ENCODE data around the gene ANKRD35.
"Not testable (repeated sequence)": the region's sequence is repeated elsewhere in the genome, so short reads cannot be mapped to it uniquely, and the experiment has no call there.

The ANKRD35 gene

DNA sequence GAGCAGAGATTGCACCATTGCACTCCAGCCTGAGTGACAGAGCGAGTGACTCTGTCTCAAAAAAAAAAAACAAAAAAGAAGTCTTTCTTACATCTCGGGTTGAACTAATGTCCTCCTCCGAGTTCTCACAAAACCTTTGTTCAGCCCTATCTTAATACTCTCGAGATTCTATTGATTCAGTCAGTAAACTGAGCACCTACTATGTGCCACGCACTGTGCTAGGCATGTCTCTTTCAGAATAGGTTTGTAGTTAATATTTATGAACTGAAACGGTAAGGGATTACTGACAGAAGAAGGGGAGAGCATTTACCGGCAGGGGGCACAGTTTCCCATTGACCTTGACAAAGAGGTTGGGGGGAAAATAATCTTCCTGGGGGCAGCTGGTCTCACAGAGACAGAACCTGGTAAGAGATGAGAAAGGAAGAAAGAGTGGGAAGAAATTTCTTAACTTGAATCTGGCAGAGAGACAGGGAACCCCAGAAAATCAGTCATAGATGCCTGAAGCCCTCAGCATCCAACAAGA is 30.2 kb downstream of the ANKRD35 start:
- no peak for DNase-seq

DNA sequence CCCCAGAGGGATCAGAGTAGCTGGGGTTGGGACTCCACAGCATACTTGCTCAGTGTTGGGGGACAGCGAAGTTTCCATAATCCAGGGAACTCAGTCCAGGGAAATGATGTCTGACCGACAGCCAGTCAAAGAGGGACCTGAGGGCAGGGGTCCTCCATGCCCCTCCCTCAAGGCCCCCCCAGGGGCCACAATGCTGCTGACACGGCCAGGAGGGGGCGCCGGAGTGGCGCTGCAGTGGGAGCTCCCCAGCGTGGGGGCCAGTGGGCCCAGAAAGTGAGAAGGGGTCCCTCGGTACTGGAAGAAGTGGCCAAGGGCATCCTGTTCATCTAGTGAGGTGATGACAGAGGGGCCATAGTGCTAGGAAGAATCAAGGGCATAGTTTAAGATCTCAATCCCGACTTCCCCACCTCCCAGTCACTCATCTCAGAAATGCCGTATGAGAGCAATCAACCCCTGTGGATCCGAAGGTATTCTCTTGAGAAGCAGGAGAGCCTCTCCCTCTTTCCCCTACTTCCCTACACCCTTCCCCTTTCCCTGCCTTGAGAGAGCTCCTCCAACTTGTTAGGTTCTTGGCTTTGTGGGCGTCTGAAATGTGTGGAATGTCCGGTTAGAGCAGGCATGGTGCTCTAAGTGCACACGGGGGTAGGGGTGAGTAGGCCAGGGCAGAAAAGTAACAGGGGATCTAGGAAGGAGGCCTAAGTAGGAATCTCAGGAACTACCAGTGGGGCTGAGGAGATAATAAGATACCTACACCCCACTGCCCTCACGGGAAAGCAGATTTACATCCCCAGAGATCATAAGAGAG is 36.1 kb downstream of the ANKRD35 start:
- no peak for DNase-seq

DNA sequence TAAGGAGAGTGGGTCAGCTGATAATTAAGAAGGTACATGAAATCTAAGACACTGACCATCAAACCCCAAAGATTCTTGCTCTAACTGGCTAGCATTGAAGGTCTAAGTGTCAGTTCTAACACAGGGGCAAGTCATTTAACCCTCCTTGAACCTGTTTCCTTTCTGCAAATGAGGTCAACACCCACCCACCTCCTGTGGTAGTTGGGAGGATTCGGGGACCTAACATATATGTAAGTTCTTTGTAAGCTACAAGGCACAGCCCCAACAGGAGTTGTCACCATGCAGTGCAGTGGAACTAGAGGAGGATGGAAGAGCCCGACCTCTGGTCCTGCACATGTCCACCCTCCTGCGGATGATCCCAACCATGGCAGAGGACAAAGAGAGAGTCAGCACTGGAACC is 37.8 kb downstream of the ANKRD35 start:
- no peak for DNase-seq

DNA sequence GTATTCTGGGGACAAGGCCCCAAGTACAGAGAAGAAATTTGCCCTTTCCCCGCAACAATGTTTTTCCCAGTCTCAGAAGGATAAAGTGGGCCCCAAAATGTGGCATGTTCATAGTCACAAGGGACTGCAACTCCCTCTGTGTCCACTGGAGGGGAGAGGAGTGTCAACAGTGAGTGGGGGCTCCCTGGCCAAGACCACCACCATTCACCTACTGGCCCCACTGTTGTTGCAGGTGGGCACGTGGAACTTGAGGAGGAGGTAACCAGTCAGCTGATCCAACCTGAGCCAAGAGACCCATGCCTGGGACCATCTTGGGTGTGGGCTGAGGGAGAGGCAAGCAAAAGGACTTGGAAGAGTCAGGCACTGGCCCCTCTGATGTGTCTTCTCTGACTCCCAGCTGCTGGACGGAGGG is 39.5 kb downstream of the ANKRD35 start:
- DNase-seq, result peak; percentile 15

DNA sequence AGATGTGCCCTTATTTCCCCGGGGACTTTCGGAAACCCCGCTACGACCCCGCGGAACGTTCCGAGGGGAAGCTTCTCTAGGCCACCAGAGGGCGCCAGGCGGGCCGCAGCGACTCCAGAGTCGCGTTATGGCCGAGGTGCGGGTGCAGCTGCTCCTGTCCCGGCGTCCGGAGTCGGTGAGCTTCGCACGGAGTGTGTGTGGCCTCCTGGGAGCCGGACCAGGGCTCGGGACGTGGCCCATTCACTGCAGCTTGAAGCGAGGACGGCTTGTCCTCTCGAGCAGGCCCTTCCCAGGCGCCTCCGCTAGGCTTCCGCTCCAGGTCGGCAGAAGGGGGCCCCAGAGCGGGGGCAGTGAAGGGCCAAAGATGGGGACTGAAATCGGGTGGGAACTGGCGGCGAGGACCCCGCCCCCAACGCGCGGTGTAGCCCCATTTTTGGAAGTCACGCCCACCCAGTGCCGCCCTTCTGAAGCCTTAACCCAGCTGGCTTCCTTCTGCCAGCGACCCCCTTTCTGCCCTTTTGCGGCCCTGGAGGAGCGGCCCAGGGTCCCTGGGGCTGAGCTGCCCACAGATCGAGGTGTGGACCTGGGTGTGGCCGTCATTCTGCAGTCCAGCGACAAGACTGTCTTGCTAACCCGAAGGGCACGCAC is 40.0 kb downstream of the ANKRD35 start, which contains the start of gene NUDT17:
TSS of gene NUDT17 (plus strand) at position 117 of the 648 bp plus-strand sequence. CDS start at position 128, 11 bp downstream.
- peak; percentile 61 for DNase-seq

DNA sequence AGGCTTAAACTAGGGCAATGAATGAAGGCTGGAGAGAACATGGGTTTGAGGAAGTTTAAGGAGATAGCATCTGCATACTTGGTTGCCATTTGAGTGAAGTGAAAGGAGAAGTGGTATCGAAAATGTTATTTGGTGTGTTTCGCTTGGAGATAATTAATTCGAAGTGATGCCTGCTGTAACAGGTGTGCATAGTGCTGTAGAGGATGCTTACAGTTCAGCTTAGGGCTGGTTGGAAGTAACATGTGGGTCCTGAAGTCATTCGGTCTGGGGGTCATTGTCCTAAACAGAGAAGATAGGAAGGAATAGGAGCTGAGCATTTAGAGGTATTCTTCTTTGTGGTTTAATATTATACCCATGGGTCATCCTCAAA is 40.5 kb downstream of the ANKRD35 start:
- DNase-seq, result no peak

DNA sequence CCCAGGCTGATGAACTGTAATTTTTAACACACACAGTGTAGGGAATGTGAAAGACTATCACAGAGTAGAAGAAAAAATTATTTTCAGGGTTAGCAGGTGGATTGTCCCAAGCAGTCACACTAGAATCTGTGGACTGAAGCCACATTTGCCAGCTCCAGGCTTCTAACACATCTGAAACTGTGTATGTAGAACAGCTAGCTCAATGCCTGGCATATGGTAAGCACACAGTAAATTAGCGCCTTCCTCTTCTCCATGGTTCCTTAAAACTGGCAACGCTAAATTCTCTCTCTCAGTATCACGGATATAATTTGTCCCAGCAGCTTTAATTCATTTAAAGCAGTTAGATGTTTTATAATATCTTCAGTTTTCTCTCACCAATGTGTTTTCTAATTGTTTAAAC is 42.6 kb downstream of the ANKRD35 start:
- DNase-seq, result no peak

DNA sequence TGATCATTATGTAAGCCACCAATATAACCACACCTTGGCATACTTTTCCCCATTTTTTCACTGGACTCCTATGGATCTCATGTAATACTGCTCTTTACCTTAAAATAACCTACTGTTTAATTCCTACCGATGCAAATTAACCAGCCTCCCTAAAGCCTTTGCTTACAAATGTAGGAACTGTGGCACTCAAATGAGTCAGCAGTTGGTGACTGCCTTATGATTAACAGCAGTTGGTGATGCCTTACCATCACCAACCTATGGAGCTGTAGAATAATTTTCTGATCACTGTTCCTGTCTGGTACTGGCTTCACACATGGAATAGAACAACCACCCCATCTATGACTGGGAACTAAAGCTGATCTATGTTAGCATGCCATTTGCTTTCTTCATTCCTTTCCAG is 48.0 kb downstream of the ANKRD35 start:
- DNase-seq, result no peak

DNA sequence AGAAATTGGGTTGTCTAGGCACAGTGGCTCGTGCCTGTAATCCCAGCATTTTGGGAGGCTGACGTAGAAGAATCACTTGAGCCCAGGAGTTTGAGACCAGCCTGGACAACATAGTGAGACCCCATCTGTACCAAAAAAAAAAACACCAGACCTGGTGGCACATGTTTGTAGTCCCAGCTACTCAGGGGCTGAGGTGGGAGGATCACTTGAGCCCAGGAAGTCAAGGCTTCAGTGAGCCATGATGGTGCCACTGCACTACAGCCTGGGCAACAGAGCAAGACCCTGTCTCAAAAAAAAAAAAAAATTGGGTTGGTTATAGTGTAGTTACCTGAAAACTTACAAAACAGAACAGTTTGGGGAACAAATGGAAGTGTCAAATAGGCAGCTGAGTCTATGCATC is 54.9 kb downstream of the ANKRD35 start:
- DNase-seq, result not testable (repeated sequence)

DNA sequence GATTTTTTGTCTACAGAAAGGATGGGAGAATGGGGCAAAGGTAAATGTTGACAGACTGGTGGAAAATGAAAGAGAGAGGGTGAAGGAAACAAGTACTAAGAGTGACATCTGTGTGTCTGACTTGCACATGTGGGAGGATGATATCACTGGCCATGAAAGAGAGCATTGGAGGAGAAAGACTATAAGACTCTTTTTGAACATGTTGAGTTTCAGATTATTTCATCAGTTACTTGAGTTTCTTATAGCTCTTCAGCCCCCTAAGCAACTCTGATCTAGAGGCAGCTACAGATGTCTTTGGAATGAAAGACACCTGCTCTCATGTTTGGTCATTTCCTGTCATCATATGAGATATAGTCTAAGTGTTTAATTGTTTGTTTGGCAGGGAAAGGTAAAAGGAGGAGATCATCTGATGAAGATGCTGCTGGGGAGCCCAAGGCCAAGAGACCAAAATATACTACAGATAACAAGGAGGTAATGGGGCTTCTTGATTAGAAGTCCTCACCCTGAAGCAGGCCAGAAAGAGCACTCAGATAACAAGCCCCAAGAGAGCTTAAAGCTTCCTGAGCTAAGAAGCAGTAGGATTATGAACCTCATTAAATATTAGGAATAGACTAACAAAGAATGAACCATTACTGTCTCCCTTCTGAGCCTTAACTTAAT is 57.2 kb downstream of the ANKRD35 start:
- DNase-seq, result no peak

DNA sequence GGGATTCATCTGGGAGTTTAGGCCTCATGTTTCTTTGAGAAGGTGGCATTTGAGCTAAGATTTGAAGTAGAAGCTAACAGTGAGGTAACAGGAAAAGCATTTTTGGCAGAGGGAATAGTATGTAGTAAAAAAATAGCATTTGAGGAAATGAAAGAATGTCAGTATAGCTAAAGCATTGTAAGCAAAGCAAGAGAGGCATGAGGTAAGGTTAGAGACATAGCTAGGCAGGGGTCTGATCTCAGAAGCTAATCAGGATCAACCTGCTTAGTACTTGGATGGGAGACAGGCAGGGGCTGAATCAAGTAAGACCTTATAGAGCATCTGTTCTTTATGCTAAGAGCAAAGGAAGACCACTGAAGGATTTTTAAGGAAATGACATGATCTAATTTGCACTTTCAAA is 57.7 kb downstream of the ANKRD35 start:
- DNase-seq, result no peak

DNA sequence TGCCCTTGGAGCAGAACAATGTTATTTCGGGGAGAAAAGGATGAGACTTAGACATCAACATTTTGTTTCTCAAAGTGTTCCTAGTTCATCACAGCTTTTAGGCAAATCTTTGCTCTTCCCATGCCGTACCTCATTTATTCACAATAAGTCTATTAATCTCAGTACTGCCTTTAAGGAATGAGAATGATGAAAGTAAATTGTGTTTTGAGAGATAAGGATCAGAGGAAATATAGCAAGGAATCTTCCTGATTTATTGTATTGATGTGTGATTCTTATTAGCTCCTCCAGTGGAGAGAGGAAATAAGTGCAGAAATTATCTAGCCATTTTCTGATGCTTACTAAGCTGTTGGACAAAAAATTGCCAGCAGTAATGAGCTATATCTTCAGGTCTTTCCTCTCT is 59.6 kb downstream of the ANKRD35 start:
- DNase-seq, result no peak

DNA sequence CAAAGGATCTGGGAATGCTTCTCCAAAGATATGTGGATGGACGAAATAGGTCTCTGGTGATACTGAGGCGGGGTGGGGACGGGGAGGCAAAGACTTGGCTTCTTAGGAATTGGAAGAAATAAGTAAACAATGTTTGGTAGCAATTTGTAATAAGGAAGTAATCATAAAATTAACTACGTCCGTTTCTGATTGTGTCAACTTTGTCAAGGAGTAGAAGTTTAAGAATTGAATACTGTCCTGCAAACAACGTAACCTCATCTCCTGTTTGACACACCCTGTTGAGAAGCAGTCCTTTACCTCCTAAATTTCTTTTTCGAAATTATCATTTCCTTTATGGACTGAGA is 61.2 kb downstream of the ANKRD35 start:
- peak; percentile 2 for DNase-seq

DNA sequence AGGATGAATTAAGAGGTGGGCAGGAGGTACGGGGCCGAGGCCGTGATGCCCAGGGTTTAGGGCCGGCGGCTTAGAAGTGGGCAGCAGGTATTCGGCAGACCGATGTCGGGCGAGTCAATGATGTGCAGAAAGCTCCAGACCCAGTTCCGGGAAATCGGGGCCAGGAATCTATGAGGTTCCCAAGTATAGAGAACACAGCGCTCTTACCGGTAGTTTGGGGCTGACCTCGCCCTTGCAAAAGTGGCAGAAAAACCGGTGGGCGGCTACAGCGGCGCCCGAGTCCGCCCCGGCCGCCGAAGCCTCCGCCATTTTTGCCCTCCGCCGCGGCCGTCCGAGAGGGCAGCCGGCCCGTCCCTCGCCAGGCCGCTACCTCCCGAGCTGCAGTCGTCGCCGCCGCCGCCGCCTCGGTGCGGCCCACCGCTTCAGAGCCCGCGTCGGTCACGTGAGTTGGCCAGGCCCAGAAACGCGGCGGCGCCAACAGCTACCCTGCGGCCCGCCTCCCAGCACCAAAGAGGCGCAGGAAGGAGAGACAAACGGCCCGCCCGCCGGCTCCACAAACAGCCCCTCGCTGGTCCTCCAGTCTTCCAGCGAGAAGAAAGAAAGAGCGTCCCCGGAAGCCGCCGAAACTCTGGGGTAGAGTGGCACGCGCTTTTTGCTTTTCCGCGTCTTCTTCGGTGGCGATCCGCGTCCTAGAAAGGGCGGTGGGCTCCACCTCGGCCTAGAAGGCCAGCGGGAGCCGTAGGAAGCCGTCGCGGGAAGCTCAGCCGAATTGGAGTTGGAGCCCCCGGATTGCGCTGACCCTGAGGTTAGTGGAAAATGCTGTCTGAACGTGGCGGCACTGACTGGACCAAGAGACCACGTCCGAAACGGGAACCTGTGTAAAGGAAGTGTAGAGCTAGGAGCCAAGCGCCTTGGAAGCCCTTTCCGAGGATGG is 61.8 kb downstream of the ANKRD35 start, which contains the start of the genes POLR3C and RNF115:
TSS of gene POLR3C (plus strand) at position 636 of the 934 bp plus-strand sequence. CDS start 1,577 bp downstream, outside the sequence.
TSS of gene RNF115 (minus strand) at position 531 of the 934 bp plus-strand sequence. CDS start at position 309, 222 bp downstream.
- peak; percentile 85 for DNase-seq

DNA sequence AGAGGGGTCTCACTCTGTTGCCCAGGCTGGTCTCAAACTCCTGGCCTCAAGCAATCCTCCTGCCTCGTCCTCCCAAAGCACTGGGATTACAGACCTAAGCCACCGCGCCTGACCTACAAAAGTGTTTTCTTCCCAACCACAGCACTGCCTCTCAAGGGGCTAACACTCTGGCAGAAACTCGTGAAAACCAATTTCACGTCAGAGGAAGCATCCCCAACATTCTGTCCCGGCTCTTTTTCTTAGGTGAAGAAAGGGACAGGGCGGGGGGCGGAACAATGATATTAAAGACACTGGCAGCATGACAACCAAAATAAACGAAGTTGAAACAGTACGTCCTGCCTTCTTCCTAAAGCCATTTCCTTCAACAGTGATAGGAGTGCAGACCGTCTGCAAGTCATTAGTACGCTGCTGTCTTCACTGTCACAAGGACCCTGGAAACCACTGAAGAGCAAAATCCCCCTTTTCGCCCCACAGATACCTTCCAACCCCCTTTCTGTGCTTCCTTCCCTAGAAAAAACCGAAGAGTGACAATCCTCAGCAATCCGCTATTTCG is 62.8 kb downstream of the ANKRD35 start:
- not testable (repeated sequence) for DNase-seq

DNA sequence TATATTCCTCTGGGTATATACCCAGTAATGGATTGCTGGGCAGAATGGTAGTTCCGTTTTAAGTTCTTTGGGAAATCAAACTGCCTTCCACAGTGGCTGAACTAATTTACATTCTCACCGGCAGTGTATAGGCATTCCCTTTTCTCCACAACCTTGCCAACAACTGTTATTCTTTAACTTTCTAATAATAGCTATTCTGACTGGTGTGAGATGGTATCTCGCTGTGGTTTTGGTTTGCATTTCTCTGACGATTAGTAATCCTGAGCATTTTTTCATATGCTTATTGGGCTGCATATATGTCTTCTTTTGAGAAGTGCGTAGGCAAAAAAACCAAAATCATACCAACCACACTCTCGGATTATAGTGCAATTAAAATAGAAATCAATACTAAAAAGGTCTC is 67.6 kb downstream of the ANKRD35 start:
- not testable (repeated sequence) for DNase-seq
